CD4-positive, alpha-beta T cell treated with Interleukin-6 for 4 hours (primary cell): Measurements from ENCODE around the gene TEX44.
"Not testable (repeated sequence)": the region's sequence is repeated elsewhere in the genome, so short reads cannot be mapped to it uniquely, and the experiment has no call there.

Experiments used
- DNase-seq: peaks from one replicate; pipeline ENCODE4 v3.0.0-alpha.2; 2020; ENCODE audit warnings: mixed read lengths

Gene TEX44

GRCh38 chr2:231592636-231593145 lies at the start of gene TEX44:
TEX44 (plus strand) TSS chr2:231592864; CDS start chr2:231592952, 88 bp downstream.
- DNase-seq, result no peak

DNA sequence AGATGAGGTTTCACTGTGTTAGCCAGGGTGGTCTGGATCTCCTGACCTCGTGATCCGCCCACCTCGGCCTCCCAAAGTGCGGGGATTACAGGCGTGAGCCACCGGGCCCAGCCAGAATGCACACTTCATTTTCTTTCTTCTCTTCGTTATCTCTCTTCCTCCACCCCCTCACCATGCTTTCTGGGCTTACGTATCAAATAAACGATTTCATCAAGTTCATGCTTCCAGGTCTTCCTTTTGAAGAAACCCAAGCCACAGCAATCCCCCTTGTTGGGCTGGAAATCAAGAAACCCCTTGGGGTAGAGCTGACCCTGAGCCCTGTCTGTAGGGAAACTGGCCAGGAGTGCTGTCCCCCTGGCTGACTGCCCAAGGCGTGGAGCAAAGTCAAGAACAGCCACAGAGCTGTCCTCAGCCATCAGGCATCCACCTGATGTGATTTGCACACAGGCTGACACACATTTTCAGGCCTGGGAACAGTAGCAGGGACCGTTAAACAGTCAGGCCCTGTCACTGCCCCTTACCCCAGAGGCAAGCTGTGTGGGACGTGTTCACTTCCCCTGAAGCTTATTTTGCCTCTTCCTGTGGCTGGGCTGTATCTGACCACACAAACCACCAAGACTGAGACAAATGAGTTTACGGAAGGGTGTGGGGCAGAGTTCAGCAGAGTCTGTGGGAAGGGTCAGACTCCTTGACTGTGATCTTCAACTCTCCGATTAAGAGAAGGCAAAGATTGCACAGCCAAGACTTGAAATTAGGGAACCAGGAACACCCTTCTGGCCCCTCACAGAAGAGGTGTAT lies 47.4 kb upstream of the TEX44 start:
- DNase-seq, result peak; percentile 39

DNA sequence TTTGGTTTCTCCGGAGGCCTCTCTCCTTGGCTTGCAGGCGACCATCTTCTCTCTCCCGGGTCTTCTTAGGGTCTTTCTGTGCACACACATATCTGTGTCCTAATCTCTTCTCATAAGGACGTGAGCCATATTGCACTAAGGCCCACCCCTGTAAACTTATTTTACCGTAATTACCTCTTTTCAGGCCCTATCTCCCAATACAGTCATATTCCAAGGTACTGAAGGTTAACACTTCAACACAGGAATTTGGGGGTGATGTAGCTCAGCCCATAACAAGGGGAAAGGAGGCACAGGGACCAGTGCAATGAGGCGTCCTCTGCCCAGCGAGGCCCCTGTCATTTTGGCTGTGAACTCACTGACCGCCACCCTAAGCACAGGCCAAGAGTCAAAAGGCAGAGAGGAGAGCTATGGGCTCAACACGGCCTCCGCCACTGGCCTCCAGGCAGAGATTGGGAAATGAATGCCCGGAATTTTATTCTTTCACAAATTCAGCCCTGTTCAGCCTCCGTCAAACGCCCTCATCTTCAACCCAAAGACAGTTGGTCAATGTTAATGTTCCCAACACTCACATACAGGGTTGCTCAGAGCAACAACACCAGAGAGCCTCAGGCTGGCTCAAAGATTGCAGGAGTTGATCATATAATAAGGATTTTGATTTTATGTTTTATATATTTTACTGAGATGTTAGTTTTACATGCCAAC lies 46.5 kb upstream of the TEX44 start:
- DNase-seq, result no peak

GRCh38 chr2:231547315-231548110 lies 45.2 kb upstream of the TEX44 start:
- no peak for DNase-seq

DNA sequence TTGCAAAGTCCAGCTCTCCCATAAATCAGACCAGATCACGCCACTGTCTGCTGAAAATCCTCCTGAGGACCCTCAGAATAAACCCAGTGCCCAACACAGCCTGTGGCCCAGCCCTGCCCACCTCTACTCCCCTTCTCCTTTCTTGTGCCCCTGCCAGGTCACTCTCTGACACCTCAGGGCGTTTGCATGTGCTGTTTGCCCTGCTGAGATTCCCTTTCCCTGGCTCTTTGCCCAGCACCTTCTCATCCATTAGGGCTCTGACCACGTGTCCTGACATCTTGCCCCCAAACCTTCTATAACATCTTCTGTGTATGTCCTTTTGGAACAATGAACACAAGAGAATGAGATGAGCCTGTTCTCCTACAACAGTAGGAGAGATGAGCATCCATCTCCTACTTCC lies 43.9 kb upstream of the TEX44 start:
- DNase-seq, result no peak

DNA sequence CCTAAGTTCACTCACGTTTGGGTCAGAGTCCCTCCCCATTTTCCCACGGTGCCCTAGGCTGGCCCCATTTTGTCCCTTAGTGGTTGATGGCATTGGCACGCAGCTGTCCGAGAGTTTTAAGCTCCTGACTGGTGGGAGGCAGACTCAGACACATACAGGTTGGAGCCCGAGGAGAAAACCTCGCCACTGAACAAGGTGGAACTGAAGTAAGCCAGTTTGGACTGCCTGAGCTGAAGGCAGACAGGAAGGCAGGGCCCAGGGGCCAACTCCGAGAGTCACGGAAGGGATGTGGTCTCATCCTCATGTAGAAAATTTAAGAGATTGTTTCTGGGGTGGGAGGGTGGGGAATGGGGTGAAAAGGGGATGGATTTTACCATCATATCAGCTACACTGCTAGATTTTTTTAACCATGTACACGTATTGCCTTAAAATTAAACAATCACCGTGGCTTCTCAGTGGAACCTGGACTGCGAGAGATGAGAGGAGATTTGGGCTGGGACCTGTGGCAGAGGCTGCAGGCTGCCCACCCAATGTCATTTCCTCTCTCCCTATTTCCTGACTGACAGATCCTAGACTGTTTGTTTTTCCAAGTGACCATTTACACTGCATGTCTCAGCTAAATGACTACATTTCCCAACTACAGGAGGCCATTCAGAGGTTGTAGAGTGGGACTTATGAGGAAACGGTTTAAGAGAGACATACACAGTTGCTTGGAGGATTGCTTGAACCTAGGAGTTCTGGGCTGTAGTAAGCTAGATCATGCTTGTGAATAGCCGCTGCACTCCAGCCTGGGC lies 43.0 kb upstream of the TEX44 start:
- DNase-seq, result no peak

- no peak for DNase-seq
These were observed 39.9 kb upstream of the TEX44 start for GRCh38 chr2:231552752-231553151.

DNA sequence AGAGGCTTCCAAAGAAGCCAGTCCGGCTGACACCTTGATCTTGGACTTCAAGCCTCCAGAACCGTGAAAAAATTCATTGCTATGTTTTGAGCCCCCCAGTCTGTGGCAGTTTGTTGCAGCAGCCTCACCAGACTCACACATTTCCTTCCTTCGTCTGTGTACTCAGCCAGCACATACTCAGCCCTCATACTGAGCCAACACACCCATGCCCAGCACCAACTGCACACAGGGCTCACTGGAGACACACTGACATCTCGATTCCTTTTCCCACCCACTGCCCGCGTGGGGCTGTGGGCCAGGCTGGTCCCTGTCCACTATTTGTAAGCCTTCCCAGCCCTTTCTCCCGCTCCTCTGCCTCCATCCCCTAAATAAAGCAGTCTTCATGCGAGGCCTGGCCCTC lies 38.3 kb upstream of the TEX44 start:
- DNase-seq, result no peak

DNA sequence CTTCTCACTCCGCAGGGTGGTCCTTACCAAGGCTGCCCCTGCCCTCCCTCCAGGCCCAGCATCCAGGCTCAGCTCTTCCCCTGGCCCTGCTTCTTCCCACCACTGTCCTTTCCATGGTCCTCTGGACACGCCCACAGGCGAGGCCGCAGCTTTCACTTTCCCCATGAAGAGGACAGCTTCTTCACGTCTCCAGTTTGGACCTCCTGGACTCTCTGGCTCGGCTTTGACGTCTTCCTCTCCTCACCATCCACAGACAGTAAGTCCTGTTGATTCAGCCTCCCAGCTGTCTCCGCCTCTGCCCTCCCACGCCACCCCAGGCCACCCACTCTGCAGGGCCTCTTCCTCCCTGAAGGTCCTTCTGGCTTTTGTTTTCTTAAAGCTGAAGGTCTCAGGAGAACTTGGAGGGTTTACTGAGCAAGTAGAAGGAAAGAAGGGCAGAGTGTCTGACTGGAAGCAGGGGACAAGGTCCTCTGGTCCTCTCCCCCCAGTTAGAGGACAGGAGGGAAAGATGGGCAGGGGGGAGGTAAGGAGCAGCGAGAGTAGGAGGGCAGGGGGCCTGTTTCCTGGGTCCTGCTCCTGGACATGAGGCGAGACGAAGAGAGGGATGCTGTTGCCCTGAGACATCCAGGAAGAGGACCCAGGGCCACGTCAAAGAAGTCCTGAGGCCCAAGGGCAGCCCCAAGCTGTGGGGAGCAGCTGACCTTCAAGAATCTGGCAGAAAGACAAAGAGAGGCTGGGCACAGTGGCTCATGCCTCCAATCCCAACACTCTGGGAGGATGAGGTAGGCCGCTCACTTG lies 37.7 kb upstream of the TEX44 start:
- no peak for DNase-seq

- DNase-seq, result not testable (repeated sequence)
These were observed 36.2 kb upstream of the TEX44 start for GRCh38 chr2:231556496-231556895.

DNA sequence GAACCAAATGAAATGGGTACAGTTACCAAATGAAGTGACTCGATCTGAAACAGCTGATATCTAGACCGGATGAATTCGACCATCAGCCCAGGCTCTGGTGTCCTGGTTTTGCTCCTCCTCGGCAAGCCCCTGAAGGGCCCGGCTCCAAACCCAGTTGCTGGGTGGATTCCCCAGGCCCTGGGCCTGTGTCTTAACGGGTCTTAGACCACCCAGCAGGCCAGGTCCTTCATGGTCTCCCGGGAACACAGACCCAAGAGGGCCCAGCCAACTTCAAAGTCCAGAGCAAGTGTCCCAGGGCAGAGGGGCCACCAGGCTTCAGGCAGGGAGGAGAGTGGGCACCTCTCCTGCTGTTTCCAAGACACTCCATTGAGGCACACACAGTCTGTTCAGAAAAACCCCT lies 35.7 kb upstream of the TEX44 start:
- DNase-seq, result no peak

DNA sequence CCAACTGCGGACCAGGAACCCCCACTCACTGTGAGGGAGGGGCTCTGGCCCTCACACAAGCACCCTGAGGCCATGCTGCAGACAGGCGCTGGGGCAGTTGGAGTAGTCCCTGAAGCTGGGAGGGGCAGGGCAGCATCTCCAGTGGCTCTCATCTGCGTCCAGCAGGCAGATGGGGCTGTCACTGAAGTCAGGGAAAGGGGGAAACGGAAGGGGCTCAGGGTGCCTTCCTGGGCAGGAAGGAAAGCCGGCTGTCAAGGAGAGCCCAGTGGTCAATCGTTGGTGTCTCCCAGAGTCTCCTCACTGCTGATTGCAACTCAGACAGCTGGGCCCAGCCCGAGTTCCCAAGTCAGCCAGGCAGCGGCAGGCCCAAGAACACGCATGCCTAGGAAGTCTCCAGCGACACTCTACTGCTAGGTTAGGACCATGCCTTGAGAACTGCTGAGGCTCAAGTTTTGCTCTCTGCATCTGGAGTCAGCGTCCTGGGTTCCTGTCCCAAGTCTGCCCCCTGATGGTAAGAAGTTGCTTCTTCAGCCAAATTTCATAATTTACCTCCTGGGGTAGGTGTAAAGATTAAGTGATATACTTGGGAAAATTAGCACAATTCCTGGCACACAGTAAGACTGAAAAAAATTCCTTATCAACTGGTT lies 35.0 kb upstream of the TEX44 start:
- peak; percentile 67 for DNase-seq

DNA sequence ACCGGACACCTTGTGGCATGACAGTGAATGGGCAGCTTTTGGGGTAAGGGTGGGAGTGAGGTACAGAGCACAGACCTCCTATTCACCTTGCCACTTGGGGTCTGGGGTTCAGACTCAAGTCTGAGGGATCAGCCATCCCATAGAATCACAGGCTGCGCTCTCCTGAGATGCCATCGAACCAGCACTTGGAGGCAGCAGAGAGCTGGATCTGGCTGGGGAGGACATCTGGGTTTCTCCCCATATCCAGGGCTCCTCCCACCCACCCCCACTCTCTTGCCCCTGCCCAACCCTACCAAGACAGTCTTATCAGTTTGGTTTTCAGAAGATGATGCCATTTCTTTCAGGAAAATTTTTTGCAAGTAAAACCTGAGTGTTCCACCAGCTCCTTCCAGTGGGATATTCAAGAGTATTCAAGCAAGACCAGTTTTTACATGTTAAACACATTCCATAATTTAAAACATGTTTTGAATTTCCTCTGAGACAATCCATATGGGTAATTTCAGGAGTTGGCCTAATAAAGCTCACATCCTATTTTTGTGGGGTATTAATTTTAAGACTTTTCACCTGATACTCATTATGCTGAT lies 29.2 kb upstream of the TEX44 start:
- peak; percentile 16 for DNase-seq

DNA sequence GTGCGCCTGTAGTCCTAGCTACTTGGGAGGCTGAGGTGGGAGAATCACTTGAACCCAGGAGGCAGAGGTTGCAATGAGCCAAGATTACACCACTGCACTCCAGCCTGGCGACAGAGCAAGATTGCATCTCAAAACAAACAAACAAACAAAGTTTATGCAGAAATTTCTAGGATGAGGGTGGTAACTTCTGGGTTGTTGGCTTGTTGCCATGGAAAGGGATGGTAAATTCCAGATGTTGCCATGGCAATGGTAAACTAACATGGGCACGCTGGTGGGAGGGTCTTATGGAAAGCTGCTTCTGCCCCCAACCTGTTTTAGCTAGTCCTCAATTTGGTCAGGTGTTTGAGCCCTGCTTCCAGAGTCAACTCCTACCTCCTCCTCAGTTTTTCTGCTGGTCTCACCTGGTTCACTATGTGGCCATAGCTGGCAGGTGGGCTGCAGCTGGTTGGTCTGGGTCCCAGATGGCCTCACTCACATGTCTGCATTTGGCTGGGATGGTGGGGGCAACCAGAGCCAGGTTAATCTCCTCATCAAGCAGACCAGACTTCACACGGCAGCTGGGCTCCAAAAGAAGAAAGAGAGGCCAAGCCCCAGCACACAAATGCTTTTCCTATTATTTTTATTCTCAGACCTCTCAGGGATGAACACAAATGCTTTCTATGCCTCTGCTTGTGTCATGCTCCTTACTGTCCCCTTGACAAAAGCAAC lies 26.6 kb upstream of the TEX44 start:
- no peak for DNase-seq

DNA sequence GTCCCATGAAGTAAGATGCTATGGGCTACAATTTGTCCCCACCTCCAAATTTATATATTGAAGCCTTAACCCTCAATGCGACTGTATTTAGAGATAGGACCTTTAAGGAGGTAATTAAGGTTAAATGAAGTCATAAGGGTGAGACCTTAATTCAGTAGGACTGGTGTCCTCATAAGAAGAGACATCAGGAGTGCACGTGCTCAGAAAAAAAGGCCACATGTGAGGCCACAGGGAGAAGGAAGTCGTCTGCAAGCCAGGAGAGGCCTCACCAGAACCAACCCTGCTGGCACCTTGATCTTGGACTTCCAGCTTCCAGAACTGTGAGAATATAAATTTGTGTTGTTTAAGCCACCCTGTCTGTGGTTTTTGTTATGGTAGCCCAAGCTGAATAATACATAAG lies 25.5 kb upstream of the TEX44 start:
- no peak for DNase-seq

DNA sequence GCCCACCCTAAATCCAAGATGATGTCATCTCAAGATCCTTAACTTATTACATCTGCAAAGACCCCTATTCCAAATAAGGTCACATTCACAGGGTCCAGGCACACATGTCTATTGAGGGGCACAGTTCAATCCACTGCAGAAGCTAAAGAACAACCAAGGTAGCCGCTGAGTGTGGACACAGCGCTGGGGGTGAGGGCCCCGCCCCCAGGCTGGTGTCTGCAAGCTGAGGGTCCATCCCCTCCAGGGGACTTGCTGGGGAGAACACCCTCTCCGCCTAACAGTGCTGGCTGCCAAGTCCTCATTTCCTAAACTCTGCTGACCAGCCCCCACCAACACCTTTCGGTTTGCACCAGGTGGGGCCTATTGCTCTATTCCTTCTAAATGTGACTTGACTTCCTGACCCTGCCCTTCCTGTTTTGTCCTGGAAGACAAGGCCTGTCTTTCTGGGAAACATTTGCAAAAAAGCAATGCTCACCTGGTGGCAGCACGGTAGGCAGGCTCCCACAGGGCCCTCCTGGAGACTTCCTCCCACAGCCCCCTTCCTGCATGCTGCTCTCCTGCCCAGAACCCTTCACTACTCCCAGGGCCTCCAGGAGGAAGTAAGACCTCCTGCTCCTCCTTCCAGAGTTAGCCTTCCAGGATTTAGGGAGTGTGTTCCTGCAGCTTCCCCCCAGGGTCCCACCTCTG lies 24.4 kb upstream of the TEX44 start:
- no peak for DNase-seq

- no peak for DNase-seq
These were observed 23.8 kb upstream of the TEX44 start for GRCh38 chr2:231568785-231569435.

DNA sequence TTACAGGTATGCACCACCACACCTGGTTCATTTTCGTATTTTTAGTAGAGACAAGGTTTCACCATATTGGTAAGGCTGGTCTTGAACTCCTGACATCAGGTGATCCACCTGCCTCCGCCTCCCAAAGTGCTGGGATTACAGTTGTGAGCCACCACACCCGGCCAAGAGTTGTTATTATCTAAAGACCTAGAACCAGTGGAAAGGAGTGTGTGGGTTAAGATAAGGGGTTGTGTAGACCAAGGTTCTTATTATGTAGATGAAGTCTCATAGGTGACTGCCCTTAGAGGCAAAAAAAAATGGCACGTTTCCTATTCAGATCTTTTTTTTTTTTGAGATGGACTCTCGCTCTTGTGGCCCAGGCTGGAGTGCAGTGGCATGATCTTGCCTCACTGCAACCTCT lies 21.7 kb upstream of the TEX44 start:
- not testable (repeated sequence) for DNase-seq

GRCh38 chr2:231571661-231572191 lies 20.9 kb upstream of the TEX44 start:
- no peak for DNase-seq
